AG04450 (cell line): ENCODE results near the gene CFAP107. TPM values are rescaled to one million over a fixed set of nuclear protein-coding genes. Genes with fewer than 3 reads are reported as not detected.
"Not testable (repeated sequence)": the region's sequence is repeated elsewhere in the genome, so short reads cannot be mapped to it uniquely, and the experiment has no call there.

Source experiments
- CTCF ChIA-PET: fragments of 300-600, 350-600 bp; formaldehyde crosslinking; extraction: SDS; loops from one replicate; lab custom pipeline; 2022; ENCODE audit warnings: antibody characterized with exemption, inconsistent platforms; lab: Charles Lee
- POLR2A ChIA-PET: fragments of 350-600 bp; formaldehyde crosslinking; extraction: SDS; loops from one replicate; lab custom pipeline; 2021; ENCODE audit warnings: antibody characterized with exemption, inconsistent platforms; lab: Yijun Ruan, JAX
- DNase-seq: peaks from one replicate; pipeline ENCODE4 v3.0.0-alpha.2; 2011; ENCODE audit warnings: low read depth, low spot score
- H3K27ac ChIP-seq: one replicate; pipeline ENCODE4 v1.5.1; 2012; ENCODE audit warnings: low read depth, low read length, control low read depth
- H3K27me3 ChIP-seq: one replicate; pipeline ENCODE4 v1.6.0; 2012; ENCODE audit warnings: low read length; ENCODE audit not compliant: control insufficient read depth, insufficient read depth
- H3K4me3 ChIP-seq: 2 replicates; pipeline ENCODE4 v1.5.1; 2011; ENCODE audit warnings: mild to moderate bottlenecking, low read depth, low read length, control low read depth
- H3K9me3 ChIP-seq: 2 replicates; pipeline ENCODE4 v1.5.1; 2012; ENCODE audit warnings: low read length; ENCODE audit not compliant: control insufficient read depth, insufficient read depth
- polyA plus RNA-seq: library from polyadenylated mRNA; depleted of rRNA; stranded (reverse); fragments of >200 nt; gene quantifications from 2 replicates; pipeline ENCODE4 v1.2.3, GENCODE V29; 2011
- TF ChIP-seq, protein P1 (sequence below): IDR thresholded peaks from 2 replicates; pipeline ENCODE4 v1.5.1; 2011; ENCODE audit warnings: low read depth, low read length, control low read depth, inconsistent platforms

Gene CFAP107
- polyA plus RNA-seq, 1 experiment, result not detected

DNA sequence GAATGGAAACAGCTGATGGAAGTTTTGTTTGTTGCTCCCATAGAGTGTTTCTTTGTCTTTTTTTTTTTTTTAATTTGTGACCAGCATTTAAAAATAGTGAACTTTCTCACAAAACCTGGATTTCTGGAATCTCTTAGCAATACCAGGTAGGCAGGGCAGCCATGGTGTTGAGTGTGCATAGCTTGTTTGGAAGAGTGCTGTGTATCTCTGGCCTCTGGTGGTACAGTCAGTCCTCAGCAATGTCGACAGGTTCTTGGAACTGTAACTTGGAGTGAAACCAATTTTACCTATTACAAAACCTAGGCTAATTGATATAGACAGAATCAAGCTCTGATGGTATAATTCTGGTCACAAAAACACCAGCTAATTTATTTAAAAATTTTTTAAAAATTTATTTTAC, 23.4 kb upstream of the CFAP107 start:
- ChIA-PET POLR2A (no interaction called here), CTCF (no interaction called here)
- H3K27me3 ChIP-seq, result no peaks in the 10 kb centered on the region
- no peak overlapping the region for H3K27ac ChIP-seq
- TF ChIP-seq, protein P1, sequence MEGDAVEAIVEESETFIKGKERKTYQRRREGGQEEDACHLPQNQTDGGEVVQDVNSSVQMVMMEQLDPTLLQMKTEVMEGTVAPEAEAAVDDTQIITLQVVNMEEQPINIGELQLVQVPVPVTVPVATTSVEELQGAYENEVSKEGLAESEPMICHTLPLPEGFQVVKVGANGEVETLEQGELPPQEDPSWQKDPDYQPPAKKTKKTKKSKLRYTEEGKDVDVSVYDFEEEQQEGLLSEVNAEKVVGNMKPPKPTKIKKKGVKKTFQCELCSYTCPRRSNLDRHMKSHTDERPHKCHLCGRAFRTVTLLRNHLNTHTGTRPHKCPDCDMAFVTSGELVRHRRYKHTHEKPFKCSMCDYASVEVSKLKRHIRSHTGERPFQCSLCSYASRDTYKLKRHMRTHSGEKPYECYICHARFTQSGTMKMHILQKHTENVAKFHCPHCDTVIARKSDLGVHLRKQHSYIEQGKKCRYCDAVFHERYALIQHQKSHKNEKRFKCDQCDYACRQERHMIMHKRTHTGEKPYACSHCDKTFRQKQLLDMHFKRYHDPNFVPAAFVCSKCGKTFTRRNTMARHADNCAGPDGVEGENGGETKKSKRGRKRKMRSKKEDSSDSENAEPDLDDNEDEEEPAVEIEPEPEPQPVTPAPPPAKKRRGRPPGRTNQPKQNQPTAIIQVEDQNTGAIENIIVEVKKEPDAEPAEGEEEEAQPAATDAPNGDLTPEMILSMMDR, result no peak
- no peaks in the 10 kb centered on the region; the same call in 1 of the 2 replicates for H3K9me3 ChIP-seq
- no peak overlapping the region for H3K4me3 ChIP-seq
- no peak for DNase-seq

DNA sequence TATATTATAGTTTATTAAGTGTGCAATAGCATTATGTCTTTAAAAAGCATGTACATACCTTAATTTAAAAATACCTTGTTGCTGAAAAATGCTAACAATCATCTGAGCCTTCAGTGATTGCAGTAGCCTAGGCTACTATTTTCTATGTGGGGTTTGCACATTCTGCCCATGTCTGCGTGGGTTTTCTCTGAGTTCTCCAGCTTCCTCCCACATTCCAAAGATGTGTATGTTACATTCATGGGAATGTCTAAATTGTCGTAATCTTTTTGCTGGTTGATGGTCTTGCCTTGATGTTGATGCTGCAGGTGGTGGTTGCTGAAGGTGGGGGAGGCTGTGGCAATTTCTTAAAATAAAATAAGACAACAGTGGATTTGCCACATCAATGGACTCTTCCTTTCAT, 17.6 kb upstream of the CFAP107 start:
- no peak overlapping the region for H3K4me3 ChIP-seq
- ChIA-PET CTCF (no interaction called here), POLR2A (no interaction called here)
- H3K9me3 ChIP-seq, result no peaks in the 10 kb centered on the region; the same call in 1 of the 2 replicates
- no peaks in the 10 kb centered on the region for H3K27me3 ChIP-seq
- TF ChIP-seq, protein P1, result no peak
- no peak for DNase-seq
- H3K27ac ChIP-seq, result no peak overlapping the region

DNA sequence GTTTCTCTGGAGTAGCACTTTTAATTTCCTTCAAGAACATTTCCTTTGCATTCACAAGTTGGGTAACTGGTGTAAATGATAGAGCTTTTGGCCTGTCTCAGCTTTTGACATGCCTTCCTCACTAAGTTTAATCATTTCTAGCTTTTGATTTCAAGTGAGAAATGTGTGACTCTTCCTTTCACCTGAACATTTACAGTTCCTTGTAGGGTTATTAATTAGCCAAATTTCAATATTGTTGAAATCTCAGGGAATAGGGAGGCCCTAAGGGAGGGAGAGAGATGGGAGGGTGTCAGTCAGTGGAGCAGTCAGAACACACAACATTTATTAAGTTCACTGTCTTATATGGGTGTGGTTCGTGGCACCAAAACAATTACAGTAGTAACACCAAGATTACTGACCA, 15.8 kb upstream of the CFAP107 start:
- Histone ChIP-seq H3K27ac (no peak overlapping the region), H3K9me3 (no peaks in the 10 kb centered on the region; the same call in 1 of the 2 replicates), H3K27me3 (no peaks in the 10 kb centered on the region), H3K4me3 (no peak overlapping the region)
- ChIA-PET POLR2A (no interaction called here), CTCF (no interaction called here)
- TF ChIP-seq, protein P1, result no peak
- DNase-seq, result no peak

DNA sequence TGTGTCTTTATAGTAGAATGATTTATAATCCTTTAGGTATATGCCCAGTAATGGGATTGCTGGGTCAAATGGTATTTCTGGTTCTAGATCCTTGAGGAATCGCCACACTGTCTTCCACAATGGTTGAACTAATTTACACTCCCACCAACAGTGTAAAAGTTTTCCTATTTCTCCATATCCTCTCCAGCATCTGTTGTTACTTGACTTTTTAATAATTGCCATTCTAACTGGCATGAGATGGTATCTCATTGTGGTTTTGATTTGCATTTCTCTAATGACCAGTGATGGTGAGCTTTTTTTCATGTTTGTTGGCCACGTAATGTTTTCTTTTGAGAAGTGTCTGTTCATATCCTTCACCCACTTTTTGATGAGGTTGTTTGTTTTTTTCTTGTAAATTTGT, 14.9 kb upstream of the CFAP107 start:
- DNase-seq, H3K27me3 ChIP-seq, H3K27ac ChIP-seq, H3K4me3 ChIP-seq, POLR2A ChIA-PET, CTCF ChIA-PET, H3K9me3 ChIP-seq: not testable (repeated sequence)

DNA sequence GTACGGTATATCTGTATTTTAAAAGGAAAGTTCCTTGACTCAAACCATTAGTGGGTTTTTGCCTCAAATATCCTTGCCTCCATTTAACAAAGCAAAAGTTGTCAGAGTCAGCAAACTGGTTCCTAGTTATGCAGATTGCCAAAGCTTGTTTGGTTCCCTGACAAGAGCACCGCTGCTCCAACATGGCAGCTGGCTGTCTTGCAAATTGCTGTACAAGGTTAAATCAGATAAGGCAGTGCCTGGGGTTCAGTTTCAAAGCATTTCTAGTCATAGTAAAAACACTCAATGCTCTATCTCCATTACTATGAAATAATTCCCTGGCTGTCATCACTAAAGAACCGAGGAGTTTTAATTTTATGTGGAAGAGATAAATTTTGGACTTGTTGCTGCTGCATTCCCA, 11.3 kb upstream of the CFAP107 start:
- Histone ChIP-seq H3K27me3 (no peaks in the 10 kb centered on the region), H3K4me3 (no peak overlapping the region), H3K9me3 (no peaks in the 10 kb centered on the region), H3K27ac (no peak overlapping the region)
- ChIA-PET CTCF (no interaction called here), POLR2A (no interaction called here)
- no peak for DNase-seq
- TF ChIP-seq, protein P1, result no peak

DNA sequence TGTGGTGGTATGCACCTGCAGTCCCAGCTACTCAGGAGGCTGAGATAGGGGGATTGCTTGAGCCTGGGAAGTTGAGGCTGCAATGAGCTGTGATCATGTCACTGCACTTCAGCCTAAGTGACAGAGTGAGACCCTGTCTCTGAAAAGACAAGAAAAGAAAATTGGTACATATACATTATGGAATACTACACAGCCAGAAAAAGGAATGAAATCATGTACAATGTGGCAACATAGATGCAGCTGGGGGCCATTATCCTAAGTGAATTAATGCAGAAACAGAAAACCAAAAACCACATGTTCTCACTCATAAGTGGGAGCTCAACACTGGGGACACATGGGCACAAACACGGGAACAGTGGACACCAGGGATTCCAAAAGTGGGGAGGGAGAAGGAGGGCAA, 7.1 kb upstream of the CFAP107 start:
- POLR2A ChIA-PET, result no interaction called here
- H3K9me3 ChIP-seq, result peaks cover 9% of the 10 kb centered on the region; the same call in 1 of the 2 replicates
- CTCF ChIA-PET, result no interaction called here
- no peaks in the 10 kb centered on the region for H3K27me3 ChIP-seq
- TF ChIP-seq, protein P1, result no peak
- no peak overlapping the region for H3K27ac ChIP-seq
- H3K4me3 ChIP-seq, result no peak overlapping the region
- DNase-seq, result no peak
